Right lobe of liver (tissue), 4 donors: ENCODE results near the gene PPDPF.
"Not testable (repeated sequence)": the region's sequence is repeated elsewhere in the genome, so short reads cannot be mapped to it uniquely, and the experiment has no call there.

Experiments used
- CTCF ChIP-seq, 4 donors: fragments of 200-600 bp in 3 of 4; fragments of 450-650 bp in 1 of 4; IDR thresholded peaks; one replicate each; pipeline versions ENCODE4 v1.5.1 to v1.8.0; 2016 to 2022; ENCODE audit warnings: antibody characterized with exemption in 4 of 4, mild to moderate bottlenecking in 2 of 4
- POLR2A ChIP-seq: fragments of 450-650 bp; IDR thresholded peaks from one replicate; pipeline ENCODE4 v1.6.1; 2017; ENCODE audit warnings: antibody characterized with exemption, mild to moderate bottlenecking
- donor health status: DM: no; HTN: no; CAD: no.
- donor health status: DM: no; HTN: no; CAD: no.
- donor health status: DM: no; HTN: yes; CAD: no.

- TF ChIP-seq CTCF (IDR thresholded peaks at IDR 0.05); POLR2A: not testable (repeated sequence)
These were observed 6.0 kb upstream of the PPDPF start for GRCh38 chr20:63514520-63514919.
